Tibial nerve (tissue), 4 donors: ENCODE measurements around the gene PIAS2.

ENCODE experiments used
- EP300 ChIP-seq, 2 donors: sonication (generic); formaldehyde crosslinking; IDR thresholded peaks; one replicate each; pipeline ENCODE4 v1.6.1; 2017; ENCODE audit warnings: antibody characterized with exemption in 2 of 2, mild to moderate bottlenecking in 1 of 2
- POLR2A ChIP-seq, 2 donors: fragments of 450-650 bp; IDR thresholded peaks; one replicate each; pipeline ENCODE4 v1.6.1; 2017; ENCODE audit warnings: antibody characterized with exemption in 2 of 2, mild to moderate bottlenecking in 2 of 2, moderate library complexity in 2 of 2
- TF ChIP-seq, protein P1 (sequence below), 5 experiments: fragments of 200-600 bp in 3 of 5; fragments of 450-650 bp in 2 of 5; sonication (generic) in 3 of 5; IDR thresholded peaks; one replicate each; pipeline ENCODE4 v1.5.1; 2016 to 2019; ENCODE audit warnings: antibody characterized with exemption in 5 of 5, mild to moderate bottlenecking in 3 of 5, moderate library complexity in 2 of 5

DNA sequence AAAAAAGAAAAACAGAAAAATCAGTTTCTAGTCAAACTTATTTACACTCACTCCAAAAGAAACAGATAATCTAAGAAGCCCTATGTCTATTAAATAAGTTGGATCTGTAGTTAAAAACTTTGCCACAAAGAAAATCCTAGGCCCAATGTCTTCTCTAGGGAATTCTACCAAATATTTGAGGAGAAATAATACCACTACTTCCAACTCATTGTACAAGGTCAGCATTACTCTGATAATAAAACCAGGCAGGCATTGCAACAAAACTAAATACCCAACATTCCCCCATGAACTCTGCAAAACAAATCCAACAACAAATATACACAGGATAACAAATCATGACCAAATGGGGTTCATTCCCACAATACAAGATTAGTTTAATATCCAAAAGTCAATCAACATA is 86.7 kb downstream of the PIAS2 start:
- TF ChIP-seq, protein P1, sequence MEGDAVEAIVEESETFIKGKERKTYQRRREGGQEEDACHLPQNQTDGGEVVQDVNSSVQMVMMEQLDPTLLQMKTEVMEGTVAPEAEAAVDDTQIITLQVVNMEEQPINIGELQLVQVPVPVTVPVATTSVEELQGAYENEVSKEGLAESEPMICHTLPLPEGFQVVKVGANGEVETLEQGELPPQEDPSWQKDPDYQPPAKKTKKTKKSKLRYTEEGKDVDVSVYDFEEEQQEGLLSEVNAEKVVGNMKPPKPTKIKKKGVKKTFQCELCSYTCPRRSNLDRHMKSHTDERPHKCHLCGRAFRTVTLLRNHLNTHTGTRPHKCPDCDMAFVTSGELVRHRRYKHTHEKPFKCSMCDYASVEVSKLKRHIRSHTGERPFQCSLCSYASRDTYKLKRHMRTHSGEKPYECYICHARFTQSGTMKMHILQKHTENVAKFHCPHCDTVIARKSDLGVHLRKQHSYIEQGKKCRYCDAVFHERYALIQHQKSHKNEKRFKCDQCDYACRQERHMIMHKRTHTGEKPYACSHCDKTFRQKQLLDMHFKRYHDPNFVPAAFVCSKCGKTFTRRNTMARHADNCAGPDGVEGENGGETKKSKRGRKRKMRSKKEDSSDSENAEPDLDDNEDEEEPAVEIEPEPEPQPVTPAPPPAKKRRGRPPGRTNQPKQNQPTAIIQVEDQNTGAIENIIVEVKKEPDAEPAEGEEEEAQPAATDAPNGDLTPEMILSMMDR (IDR thresholded peaks at IDR 0.05), result no peak
- TF ChIP-seq POLR2A (IDR thresholded peaks at IDR 0.05) (no peak), EP300 (IDR thresholded peaks at IDR 0.05) (no peak)
